ENCODE data around the gene PCDHB13. TPM values are rescaled to one million over a fixed set of nuclear protein-coding genes. Genes with fewer than 3 reads are reported as not detected.

The PCDHB13 gene
- total RNA-seq, 4 donors from 2014 or later: 8.2 to 9.8 (median 9.2) TPM

DNA sequence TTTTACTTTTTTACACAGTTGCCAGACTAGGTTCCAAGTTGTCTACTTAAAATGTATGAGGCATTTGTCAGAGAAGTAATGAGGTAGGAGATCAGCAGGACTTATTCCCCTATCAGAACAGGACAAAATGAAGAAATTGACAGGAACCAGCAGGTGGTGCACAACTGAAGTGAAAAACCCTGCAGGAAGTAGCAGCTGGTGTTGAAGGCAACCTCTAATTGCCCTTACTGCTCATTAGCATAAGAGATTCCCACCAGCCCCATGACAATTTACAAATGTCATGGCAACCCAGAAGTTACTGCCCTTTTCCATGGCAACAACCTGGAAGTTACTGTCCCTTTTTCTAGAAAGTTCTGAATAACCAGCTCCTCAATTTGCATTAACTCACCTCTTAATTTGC is 36.9 kb downstream of the PCDHB13 start:
- Histone ChIP-seq H3K4me3 (no peak overlapping the region), H3K36me3 (peaks cover 0 to 68% (median 0%) of the 10 kb centered on the region in 3 donors), H3K27ac (no peak overlapping the region), H3K4me1 (no peaks in the 10 kb centered on the region), H3K27me3 (no peaks in the 10 kb centered on the region), H3K9me3 (peaks cover 0 to 100% (median 59%) of the 10 kb centered on the region in 4 donors)
- TF ChIP-seq POLR2A (IDR thresholded peaks at IDR 0.05) (no peak), CTCF (IDR thresholded peaks at IDR 0.05) (no peak), EP300 (IDR thresholded peaks at IDR 0.05) (no peak)
- no peak for DNase-seq (ENCODE audit: low spot score in 2 of 2)

- TF ChIP-seq EP300 (IDR thresholded peaks at IDR 0.05): no peak
- no peak for TF ChIP-seq POLR2A (IDR thresholded peaks at IDR 0.05)
- TF ChIP-seq CTCF (IDR thresholded peaks at IDR 0.05): no peak
- Histone ChIP-seq H3K4me1 (no peaks in the 10 kb centered on the region), H3K27me3 (no peaks in the 10 kb centered on the region), H3K4me3 (no peak overlapping the region), H3K36me3 (peaks cover 0 to 92% (median 0%) of the 10 kb centered on the region in 3 donors), H3K9me3 (peaks cover 4 to 100% (median 72%) of the 10 kb centered on the region in 4 donors), H3K27ac (no peak overlapping the region)
- DNase-seq (ENCODE audit: low spot score in 2 of 2): no peak
Measured at GRCh38 chr5:141258464-141258863, 44.7 kb downstream of the PCDHB13 start.

- Histone ChIP-seq H3K4me1 (no peaks in the 10 kb centered on the region), H3K27me3 (no peaks in the 10 kb centered on the region), H3K4me3 (no peak overlapping the region), H3K36me3 (peaks cover 0 to 92% (median 0%) of the 10 kb centered on the region in 3 donors), H3K9me3 (peaks cover 4 to 100% (median 74%) of the 10 kb centered on the region in 4 donors), H3K27ac (no peak overlapping the region)
- TF ChIP-seq CTCF (IDR thresholded peaks at IDR 0.05) (no peak), POLR2A (IDR thresholded peaks at IDR 0.05) (no peak), EP300 (IDR thresholded peaks at IDR 0.05) (no peak)
- DNase-seq (ENCODE audit: low spot score in 2 of 2): no peak
Measured at GRCh38 chr5:141258948-141259347, 45.2 kb downstream of the PCDHB13 start.

DNA sequence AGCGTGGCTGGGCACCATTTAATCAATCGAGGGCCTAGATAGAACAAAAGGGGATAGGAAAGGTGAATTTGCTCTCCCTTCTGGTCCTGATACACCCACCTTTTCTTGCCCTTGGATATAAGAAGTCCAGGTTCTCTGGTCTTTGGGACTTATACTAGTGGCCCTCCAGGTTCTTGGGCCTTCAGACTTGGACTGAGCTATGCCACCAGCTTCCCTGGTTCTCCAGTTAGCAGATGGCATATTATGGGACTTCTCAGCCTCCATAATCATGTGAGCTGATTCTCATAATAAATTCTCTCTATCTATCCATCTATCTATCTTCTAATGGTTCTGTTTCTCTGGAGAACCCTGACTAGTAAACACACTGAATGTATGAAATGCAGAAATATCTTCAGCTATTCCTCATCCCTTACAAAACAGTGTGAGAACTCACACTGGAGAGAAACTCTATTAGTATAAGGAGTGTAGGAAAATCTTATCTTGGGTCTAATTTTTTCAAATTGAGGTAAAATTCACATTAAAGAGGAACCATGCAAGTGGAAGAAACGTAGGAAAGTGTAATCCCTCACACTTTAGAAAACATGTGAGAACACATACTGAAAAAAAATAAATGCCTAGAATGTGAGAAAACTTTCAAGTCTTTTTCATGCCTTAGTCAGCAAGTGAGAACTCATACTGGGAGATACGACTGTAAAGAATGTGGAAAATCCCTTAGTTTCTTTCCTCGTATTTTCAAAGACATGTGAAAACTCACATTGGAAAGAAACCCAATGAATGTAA is 46.9 kb downstream of the PCDHB13 start:
- Histone ChIP-seq H3K4me3 (no peak overlapping the region), H3K4me1 (no peaks in the 10 kb centered on the region), H3K27ac (no peak overlapping the region), H3K9me3 (peaks cover 11 to 100% (median 77%) of the 10 kb centered on the region in 4 donors), H3K36me3 (peaks cover 0 to 94% (median 0%) of the 10 kb centered on the region in 3 donors), H3K27me3 (no peaks in the 10 kb centered on the region)
- TF ChIP-seq EP300 (IDR thresholded peaks at IDR 0.05): no peak
- TF ChIP-seq CTCF (IDR thresholded peaks at IDR 0.05): no peak
- TF ChIP-seq POLR2A (IDR thresholded peaks at IDR 0.05): no peak
- no peak for DNase-seq (ENCODE audit: low spot score in 2 of 2)
- WGBS, 2 donors: 67 to 77% methylated on average over 5 of the region's 5 CpGs

DNA sequence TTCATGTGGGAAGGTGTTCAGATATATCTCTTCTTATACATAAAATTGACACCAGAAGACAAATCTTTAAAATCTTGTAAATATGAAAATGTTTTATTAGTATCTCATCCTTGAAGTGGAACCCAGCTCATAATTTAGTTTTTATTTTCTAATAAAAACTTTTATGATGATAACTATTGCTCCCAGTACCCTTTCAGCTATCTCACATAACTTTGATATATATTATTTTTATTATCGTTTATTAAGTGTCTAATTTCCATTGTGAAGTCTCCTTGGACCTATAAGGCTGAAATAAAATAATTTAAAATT is 47.5 kb downstream of the PCDHB13 start:
- H3K27me3 ChIP-seq: no peaks in the 10 kb centered on the region
- H3K36me3 ChIP-seq: peaks cover 0 to 96% (median 0%) of the 10 kb centered on the region in 3 donors
- no peaks in the 10 kb centered on the region for H3K4me1 ChIP-seq
- 80 to 83% methylated on average over 1 of the region's 1 CpG for WGBS, 2 donors
- H3K4me3 ChIP-seq: no peak overlapping the region
- no peak for DNase-seq (ENCODE audit: low spot score in 2 of 2)
- no peak overlapping the region for H3K27ac ChIP-seq
- TF ChIP-seq POLR2A (IDR thresholded peaks at IDR 0.05) (no peak), EP300 (IDR thresholded peaks at IDR 0.05) (no peak), CTCF (IDR thresholded peaks at IDR 0.05) (no peak)
- H3K9me3 ChIP-seq: peaks cover 15 to 100% (median 74%) of the 10 kb centered on the region in 4 donors

Other genes starting within 250 kb of the PCDHB13 start
- gene PCDHAC2, start 247.4 kb upstream of the PCDHB13 start, total RNA-seq: 1 to 10 TPM in 3 of 4 donors, under 1 TPM in 1; 0.78 to 4.2 (median 2.5) TPM
- under 1 TPM in 1 of 4 donors, not detected in 3; 0.21 TPM for gene PCDHB1, start 162.5 kb upstream of the PCDHB13 start, total RNA-seq
- gene PCDHB2, start 119.3 kb upstream of the PCDHB13 start, total RNA-seq: 1 to 10 TPM; 1.7 to 7.5 (median 4.6) TPM
- gene PCDHB3, start 113.4 kb upstream of the PCDHB13 start, total RNA-seq: 1 to 10 TPM; 3.9 to 7.4 (median 4.9) TPM
- gene PCDHB4, start 92.1 kb upstream of the PCDHB13 start, total RNA-seq: 10 to 100 TPM in 3 of 4 donors, 1 to 10 TPM in 1; 7.3 to 19.8 (median 14.8) TPM
- gene PCDHB5, start 78.7 kb upstream of the PCDHB13 start, total RNA-seq: 10 to 100 TPM in 2 of 4 donors, 1 to 10 TPM in 2; 5.9 to 15.5 (median 9.6) TPM
- gene PCDHB6, start 63.9 kb upstream of the PCDHB13 start, total RNA-seq: 1 to 10 TPM; 1.8 to 3.7 (median 2.4) TPM
- 1 to 10 TPM; 4.4 to 7.1 (median 5.5) TPM for gene PCDHB7, start 41.3 kb upstream of the PCDHB13 start, total RNA-seq
- 1 to 10 TPM; 1.0 to 4.2 (median 3.5) TPM for gene PCDHB8, start 36.1 kb upstream of the PCDHB13 start, total RNA-seq
- gene PCDHB16, start 31.5 kb upstream of the PCDHB13 start, total RNA-seq: 10 to 100 TPM in 3 of 4 donors, 1 to 10 TPM in 1; 9.2 to 17.7 (median 14.6) TPM
- 1 to 10 TPM; 4.6 to 9.2 (median 7.4) TPM for gene PCDHB9, start 26.8 kb upstream of the PCDHB13 start, total RNA-seq
- 10 to 100 TPM in 1 of 4 donors, 1 to 10 TPM in 3; 4.8 to 10.4 (median 5.6) TPM for gene PCDHB10, start 21.6 kb upstream of the PCDHB13 start, total RNA-seq
- 1 to 10 TPM; 6.9 to 8.6 (median 7.6) TPM for gene PCDHB11, start 14.3 kb upstream of the PCDHB13 start, total RNA-seq
- 10 to 100 TPM in 3 of 4 donors, 1 to 10 TPM in 1; 5.7 to 12.6 (median 12.2) TPM for gene PCDHB12, start 5.2 kb upstream of the PCDHB13 start, total RNA-seq
- gene PCDHB14, start 9.4 kb downstream of the PCDHB13 start, total RNA-seq: 10 to 100 TPM in 2 of 4 donors, 1 to 10 TPM in 2; 6.6 to 13.0 (median 10.3) TPM
- 1 to 10 TPM; 5.4 to 7.6 (median 6.4) TPM for gene PCDHB15, start 31.5 kb downstream of the PCDHB13 start, total RNA-seq
- gene SLC25A2, start 90.1 kb downstream of the PCDHB13 start, total RNA-seq: 1 to 10 TPM in 1 of 4 donors, under 1 TPM in 1, not detected in 2; 0.42 to 4.8 TPM
- gene TAF7, start 106.9 kb downstream of the PCDHB13 start, total RNA-seq: 10 to 100 TPM; 49.5 to 80.0 (median 59.5) TPM
- gene PCDHGA1, start 116.6 kb downstream of the PCDHB13 start, total RNA-seq: 1 to 10 TPM in 3 of 4 donors, under 1 TPM in 1; 0.90 to 2.5 (median 1.8) TPM
- gene PCDHGA2, start 124.8 kb downstream of the PCDHB13 start, total RNA-seq: 10 to 100 TPM in 3 of 4 donors, 1 to 10 TPM in 1; 9.6 to 20.4 (median 12.7) TPM
- gene PCDHGA3, start 129.9 kb downstream of the PCDHB13 start, total RNA-seq: 10 to 100 TPM in 1 of 4 donors, 1 to 10 TPM in 3; 6.5 to 10.5 (median 8.7) TPM
- gene PCDHGB1, start 136.2 kb downstream of the PCDHB13 start, total RNA-seq: 1 to 10 TPM; 4.3 to 8.4 (median 6.8) TPM
- 10 to 100 TPM in 2 of 4 donors, 1 to 10 TPM in 2; 5.1 to 13.5 (median 9.2) TPM for gene PCDHGA4, start 141.1 kb downstream of the PCDHB13 start, total RNA-seq
- gene PCDHGB2, start 146.1 kb downstream of the PCDHB13 start, total RNA-seq: 10 to 100 TPM in 2 of 4 donors, 1 to 10 TPM in 2; 9.2 to 14.0 (median 10.4) TPM
- gene PCDHGA5, start 150.2 kb downstream of the PCDHB13 start, total RNA-seq: 10 to 100 TPM in 3 of 4 donors, 1 to 10 TPM in 1; 8.2 to 13.2 (median 12.1) TPM
- gene PCDHGB3, start 156.3 kb downstream of the PCDHB13 start, total RNA-seq: 10 to 100 TPM in 2 of 4 donors, 1 to 10 TPM in 2; 7.8 to 12.4 (median 10.1) TPM
- gene PCDHGA6, start 160.0 kb downstream of the PCDHB13 start, total RNA-seq: 10 to 100 TPM in 2 of 4 donors, 1 to 10 TPM in 2; 7.4 to 12.3 (median 10.1) TPM
- 10 to 100 TPM in 1 of 4 donors, 1 to 10 TPM in 3; 7.6 to 12.2 (median 9.2) TPM for gene PCDHGA7, start 168.8 kb downstream of the PCDHB13 start, total RNA-seq
- gene PCDHGB4, start 173.8 kb downstream of the PCDHB13 start, total RNA-seq: 10 to 100 TPM in 3 of 4 donors, 1 to 10 TPM in 1; 9.3 to 12.3 (median 11.1) TPM
- gene PCDHGA8, start 178.7 kb downstream of the PCDHB13 start, total RNA-seq: 1 to 10 TPM; 5.5 to 9.3 (median 6.6) TPM
- 10 to 100 TPM in 3 of 4 donors, 1 to 10 TPM in 1; 9.9 to 22.4 (median 16.2) TPM for gene PCDHGB5, start 184.0 kb downstream of the PCDHB13 start, total RNA-seq
- gene PCDHGA9, start 188.9 kb downstream of the PCDHB13 start, total RNA-seq: 10 to 100 TPM in 3 of 4 donors, 1 to 10 TPM in 1; 8.4 to 13.8 (median 11.9) TPM
- 10 to 100 TPM in 3 of 4 donors, 1 to 10 TPM in 1; 9.2 to 16.8 (median 13.9) TPM for gene PCDHGB6, start 194.1 kb downstream of the PCDHB13 start, total RNA-seq
- gene PCDHGA10, start 199.1 kb downstream of the PCDHB13 start, total RNA-seq: 10 to 100 TPM in 2 of 4 donors, 1 to 10 TPM in 2; 7.6 to 15.0 (median 10.6) TPM
- gene PCDHGB7, start 203.8 kb downstream of the PCDHB13 start, total RNA-seq: 10 to 100 TPM; 14.6 to 19.2 (median 18.0) TPM
- 1 to 10 TPM; 8.3 to 9.3 (median 8.9) TPM for gene PCDHGA11, start 207.1 kb downstream of the PCDHB13 start, total RNA-seq
- gene PCDHGA12, start 216.6 kb downstream of the PCDHB13 start, total RNA-seq: 10 to 100 TPM in 2 of 4 donors, 1 to 10 TPM in 2; 7.9 to 19.8 (median 10.1) TPM